Endothelial cell of umbilical vein (primary cell): Measurements from ENCODE around the gene SLC7A7.
"Not testable (repeated sequence)": the region's sequence is repeated elsewhere in the genome, so short reads cannot be mapped to it uniquely, and the experiment has no call there.

Experiments
- CTCF ChIP-seq, 2 donors: IDR thresholded peaks; 1 replicate in 1 of 2; 2 replicates in 1 of 2; pipeline ENCODE4 v1.5.1; 2011; ENCODE audit warnings: low read length in 2 of 2, mild to moderate bottlenecking in 2 of 2, moderate library complexity in 2 of 2, control low read depth in 1 of 2, inconsistent platforms in 1 of 2, low read depth in 1 of 2; ENCODE audit not compliant: insufficient read depth in 1 of 2; ENCODE audit errors: extremely low read depth in 1 of 2
- EZH2 ChIP-seq: IDR thresholded peaks from 2 replicates; pipeline ENCODE4 v1.6.1; 2012; ENCODE audit warnings: borderline replicate concordance, low read depth, mild to moderate bottlenecking, moderate library complexity, low read length, inconsistent platforms; ENCODE audit not compliant: severe bottlenecking
- GATA2 ChIP-seq: IDR thresholded peaks from 2 replicates; pipeline ENCODE4 v1.7.0; 2011; ENCODE audit warnings: low read depth, mild to moderate bottlenecking, moderate library complexity, mixed read lengths, low read length; ENCODE audit not compliant: insufficient read length, insufficient read depth
- MAX ChIP-seq: IDR thresholded peaks from 2 replicates; pipeline ENCODE4 v1.6.1; 2011; ENCODE audit not compliant: insufficient read depth, insufficient read length
- MYC ChIP-seq: IDR thresholded peaks from one replicate; pipeline ENCODE4 v1.6.1; 2011; ENCODE audit warnings: mild to moderate bottlenecking, low read depth, low read length
- POLR2A ChIP-seq: IDR thresholded peaks from 2 replicates; pipeline ENCODE4 v1.6.1; 2012; ENCODE audit warnings: low read depth, mild to moderate bottlenecking, control low read depth, low read length
- POLR2AphosphoS5 ChIP-seq: IDR thresholded peaks from 2 replicates; pipeline ENCODE4 v1.6.1; 2012; ENCODE audit warnings: low read depth, mild to moderate bottlenecking, control low read depth, low read length, moderate library complexity; ENCODE audit not compliant: insufficient read depth

GRCh38 chr14:22860377-22860776 is 45.1 kb upstream of the SLC7A7 start:
- not testable (repeated sequence) for TF ChIP-seq MAX; CTCF (IDR thresholded peaks at IDR 0.05; ENCODE audit: extremely low read depth in 1 of 2, insufficient read depth in 1 of 2, low read depth in 1 of 2, low read length in 2 of 2); EZH2; POLR2A; POLR2AphosphoS5; GATA2; MYC
